ENCODE results near the gene IZUMO1. TPM values are rescaled to one million over a fixed set of nuclear protein-coding genes. Genes with fewer than 3 reads are reported as not detected.
"Not testable (repeated sequence)": the region's sequence is repeated elsewhere in the genome, so short reads cannot be mapped to it uniquely, and the experiment has no call there.

IZUMO1 gene
- not detected for total RNA-seq
- not detected for polyA plus RNA-seq

GRCh38 chr19:48746738-48747575 lies at the start of gene IZUMO1:
Gene IZUMO1, minus strand, starts transcription at chr19:48746909. Its CDS starts 1,050 bp downstream, at chr19:48745859.
- Histone ChIP-seq H3K9me3 (ENCODE audit: control insufficient read depth in 1 of 2, low read length in 2 of 2) (no peaks in the 10 kb centered on the region), H3K4me3 (ENCODE audit: low read length in 2 of 2) (peak within 1 kb of the TSS in 1 of 2 donors; percentile 23), H3K27me3 (ENCODE audit: insufficient read depth, low read length) (peaks cover 5% of the 10 kb centered on the region), H3K36me3 (ENCODE audit: insufficient read depth, low read length) (no peaks in the 10 kb centered on the region), H3K4me1 (ENCODE audit: insufficient read depth, low read length) (peaks cover 12% of the 10 kb centered on the region), H3K27ac (ENCODE audit: low read depth, low read length) (no peak within 1 kb of the TSS)
- peaks cover 0 to 4% of the 10 kb centered on the region in 2 donors for H3K27me3 Mint-ChIP-seq
- peaks cover 0 to 1% (median 0%) of the 10 kb centered on the region in 8 donors for H3K9me3 Mint-ChIP-seq
- POLR2A ChIA-PET (ENCODE audit: partially characterized antibody): interaction anchor here (1.3 kb wide), 1 partner anchor 8 kb away, joined by 3 read pairs; no protein-coding TSS in a partner anchor
- peaks cover 4 to 24% (median 12%) of the 10 kb centered on the region in 4 donors for H3K4me1 Mint-ChIP-seq
- peak; percentile 46 to 70 (median 55) for DNase-seq
- no peaks in the 10 kb centered on the region for H3K36me3 Mint-ChIP-seq
- CTCF ChIA-PET (ENCODE audit: partially characterized antibody): no interaction called here
- H3K27ac Mint-ChIP-seq: peak within 1 kb of the TSS in 3 of 7 donors; percentile 1 to 60 (median 21)
- intact Hi-C loops (cut with micrococcal nuclease): no loop called here
- H3K4me3 Mint-ChIP-seq: peak within 1 kb of the TSS in 3 of 8 donors; percentile 6 to 39 (median 35)

DNA sequence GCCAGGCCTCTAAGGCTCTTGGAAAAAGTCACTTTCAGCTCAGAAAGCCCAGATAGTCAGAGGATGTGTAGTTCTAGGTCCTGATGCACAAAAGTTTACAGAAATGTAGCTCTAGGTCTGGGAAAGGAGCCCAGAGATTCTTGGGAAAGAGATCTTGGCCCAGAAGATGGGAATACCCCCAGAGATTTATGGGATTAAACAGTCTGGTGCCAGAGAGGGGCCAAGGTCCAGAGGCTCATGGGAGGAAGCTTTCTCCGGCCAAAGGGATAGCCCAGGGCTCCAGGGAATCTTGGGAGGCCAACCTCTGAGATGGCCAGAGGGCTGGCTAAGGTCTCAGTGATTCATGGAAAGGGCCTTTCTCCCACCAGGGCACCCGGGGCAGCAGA lies 49.0 kb upstream of the IZUMO1 start:
- intact Hi-C loops (cut with micrococcal nuclease): loop anchor here (1.0 to 2.0 kb wide), 6 partner anchors 15 to 198 kb away; partner anchors contain the start of genes CA11, GYS1 and RUVBL2
- no peaks in the 10 kb centered on the region for H3K36me3 ChIP-seq (ENCODE audit: insufficient read depth, low read length)
- DNase-seq: no peak
- H3K9me3 ChIP-seq (ENCODE audit: control insufficient read depth in 1 of 2, low read length in 2 of 2): no peaks in the 10 kb centered on the region
- no peaks in the 10 kb centered on the region for H3K27me3 ChIP-seq (ENCODE audit: insufficient read depth, low read length)
- peaks cover 5% of the 10 kb centered on the region for H3K4me1 ChIP-seq (ENCODE audit: insufficient read depth, low read length)
- Mint-ChIP-seq H3K36me3 (no peaks in the 10 kb centered on the region), H3K4me3 (peak overlapping the region in 7 of 8 donors; percentile 94 to 98 (median 95)), H3K9me3 (no peaks in the 10 kb centered on the region), H3K4me1 (peaks cover 6 to 16% (median 7%) of the 10 kb centered on the region in 4 donors), H3K27me3 (no peaks in the 10 kb centered on the region), H3K27ac (peak overlapping the region; percentile 64 to 97 (median 96))
- CTCF ChIA-PET (ENCODE audit: partially characterized antibody): interaction anchor here (0.6 to 7.2 kb wide), 30 partner anchors 9 to 310 kb away, joined by 3 to 90 read pairs (median 5); partner anchors contain the start of genes BAX, BCAT2, GYS1 and HSD17B14
- POLR2A ChIA-PET (ENCODE audit: partially characterized antibody): interaction anchor here (0.6 to 2.5 kb wide), 16 partner anchors 11 to 175 kb away, joined by 3 to 20 read pairs (median 4); partner anchors contain the start of genes BAX, BCAT2, CA11 and FTL
- peak overlapping the region; percentile 70 for H3K27ac ChIP-seq (ENCODE audit: low read depth, low read length)
- H3K4me3 ChIP-seq (ENCODE audit: low read length in 2 of 2): peak overlapping the region; percentile 48 to 78

DNA sequence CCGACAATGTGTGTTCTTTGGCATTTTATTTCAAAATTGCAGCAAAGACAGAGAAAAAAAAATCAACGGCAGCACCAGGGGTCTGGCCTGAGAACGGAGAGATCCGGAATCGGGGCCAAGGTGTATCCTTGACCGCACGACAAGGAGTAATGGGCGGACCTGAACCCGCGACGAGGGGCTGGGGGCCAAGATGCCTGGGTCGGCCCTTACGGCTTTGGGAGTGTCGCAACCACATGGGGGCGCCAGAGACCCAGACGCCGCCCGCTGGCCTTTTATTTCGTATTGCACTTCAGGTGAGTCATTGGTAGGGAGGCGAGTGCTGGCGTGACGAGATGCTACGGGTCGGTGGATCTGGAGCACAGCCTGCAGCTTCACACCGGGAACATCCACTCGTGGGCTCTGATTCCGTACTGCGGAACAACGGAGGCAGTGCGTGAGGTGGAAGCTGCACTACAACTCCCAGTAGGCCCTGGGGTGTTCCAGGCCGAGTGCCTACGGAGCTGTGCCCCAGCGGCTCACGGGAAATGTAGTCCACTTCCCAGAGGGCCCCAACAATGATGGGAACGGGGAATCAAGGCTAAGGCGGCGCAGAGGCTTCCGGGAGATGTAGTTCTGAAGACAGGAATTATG lies 48.5 kb upstream of the IZUMO1 start:
- ChIA-PET CTCF (ENCODE audit: partially characterized antibody) (interaction anchor here (0.6 to 7.2 kb wide), 31 partner anchors 8 to 310 kb away, joined by 3 to 90 read pairs (median 5); partner anchors contain the start of genes BAX, BCAT2, GYS1 and HSD17B14), POLR2A (ENCODE audit: partially characterized antibody) (interaction anchor here (0.6 to 2.5 kb wide), 16 partner anchors 11 to 176 kb away, joined by 3 to 20 read pairs (median 4); partner anchors contain the start of genes BAX, BCAT2, CA11 and FTL)
- H3K4me1 Mint-ChIP-seq: peaks cover 4 to 16% (median 6%) of the 10 kb centered on the region in 4 donors
- peak overlapping the region; percentile 94 to 98 (median 95) for H3K4me3 Mint-ChIP-seq
- no peaks in the 10 kb centered on the region for H3K36me3 Mint-ChIP-seq
- Histone ChIP-seq H3K27me3 (ENCODE audit: insufficient read depth, low read length) (no peaks in the 10 kb centered on the region), H3K27ac (ENCODE audit: low read depth, low read length) (peak overlapping the region; percentile 70), H3K4me1 (ENCODE audit: insufficient read depth, low read length) (peaks cover 5% of the 10 kb centered on the region), H3K4me3 (ENCODE audit: low read length in 2 of 2) (peak overlapping the region; percentile 48 to 78), H3K9me3 (ENCODE audit: control insufficient read depth in 1 of 2, low read length in 2 of 2) (no peaks in the 10 kb centered on the region), H3K36me3 (ENCODE audit: insufficient read depth, low read length) (no peaks in the 10 kb centered on the region)
- H3K27me3 Mint-ChIP-seq: no peaks in the 10 kb centered on the region
- DNase-seq: peak; percentile 86 to 87 (median 86)
- intact Hi-C loops (cut with micrococcal nuclease): loop anchor here (1.0 to 2.0 kb wide), 6 partner anchors 15 to 198 kb away; partner anchors contain the start of genes CA11, GYS1 and RUVBL2
- peak overlapping the region; percentile 64 to 97 (median 96) for H3K27ac Mint-ChIP-seq
- H3K9me3 Mint-ChIP-seq: no peaks in the 10 kb centered on the region

DNA sequence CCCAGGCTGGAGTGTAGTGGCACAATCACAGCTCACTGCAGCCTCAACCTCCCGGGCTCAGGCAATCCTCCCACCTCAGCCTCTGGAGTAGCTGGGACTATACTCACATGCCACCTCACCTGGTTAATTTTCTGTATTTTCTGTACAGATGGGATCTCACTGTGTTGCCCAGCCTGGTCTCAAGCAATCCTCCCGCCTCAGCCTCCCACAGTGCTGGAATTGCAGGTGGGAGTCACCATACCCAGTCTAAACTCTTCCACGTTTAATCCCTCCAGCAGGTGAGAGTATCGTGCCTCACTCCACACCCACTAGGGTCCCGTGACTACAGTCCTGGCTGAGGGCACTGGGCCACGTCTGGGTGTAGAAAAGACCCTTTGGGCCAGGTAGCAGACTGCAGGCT lies 47.6 kb upstream of the IZUMO1 start:
- ChIA-PET POLR2A (ENCODE audit: partially characterized antibody) (interaction anchor here (1.6 to 2.5 kb wide), 4 partner anchors 16 to 149 kb away, joined by 3 to 13 read pairs (median 11); partner anchors contain the start of genes BCAT2 and CA11), CTCF (ENCODE audit: partially characterized antibody) (interaction anchor here (0.7 to 7.2 kb wide), 11 partner anchors 9 to 1117 kb away, joined by 3 to 90 read pairs (median 14); partner anchors contain the start of genes GYS1, HSD17B14 and RUVBL2)
- no peaks in the 10 kb centered on the region for H3K9me3 Mint-ChIP-seq
- Histone ChIP-seq H3K36me3 (ENCODE audit: insufficient read depth, low read length) (no peaks in the 10 kb centered on the region), H3K27ac (ENCODE audit: low read depth, low read length) (no peak overlapping the region), H3K9me3 (ENCODE audit: control insufficient read depth in 1 of 2, low read length in 2 of 2) (no peaks in the 10 kb centered on the region), H3K4me3 (ENCODE audit: low read length in 2 of 2) (no peak overlapping the region), H3K27me3 (ENCODE audit: insufficient read depth, low read length) (no peaks in the 10 kb centered on the region), H3K4me1 (ENCODE audit: insufficient read depth, low read length) (peaks cover 5% of the 10 kb centered on the region)
- intact Hi-C loops (cut with micrococcal nuclease): loop anchor here (2.0 kb wide), 1 partner anchor 147 kb away; the partner anchor contains the start of gene CA11
- H3K4me1 Mint-ChIP-seq: peaks cover 4 to 16% (median 6%) of the 10 kb centered on the region in 4 donors
- peak overlapping the region in 4 of 8 donors; percentile 49 to 95 (median 83) for H3K4me3 Mint-ChIP-seq
- DNase-seq: no peak
- H3K27me3 Mint-ChIP-seq: no peaks in the 10 kb centered on the region
- H3K27ac Mint-ChIP-seq: peak overlapping the region in 4 of 7 donors; percentile 29 to 96 (median 66)
- H3K36me3 Mint-ChIP-seq: no peaks in the 10 kb centered on the region

DNA sequence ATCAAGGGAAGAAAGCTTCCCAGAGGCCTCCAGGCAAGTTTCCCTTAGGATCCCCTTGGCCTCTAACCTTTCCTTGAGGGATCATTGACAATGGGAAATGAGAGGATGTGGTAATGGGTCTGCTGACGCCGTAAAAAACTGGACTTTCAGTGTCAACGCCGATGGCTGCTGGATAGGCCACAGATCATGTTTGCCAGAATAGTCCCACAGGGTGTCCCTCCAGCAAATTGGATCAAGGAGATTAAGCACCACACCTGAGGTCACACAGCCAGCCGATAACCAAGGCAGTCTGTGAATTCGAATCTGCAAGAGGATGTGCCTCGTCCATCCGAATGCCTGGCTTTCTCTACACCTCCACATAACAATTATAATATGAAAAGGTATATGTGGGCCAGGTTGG lies 46.6 kb upstream of the IZUMO1 start:
- H3K4me1 Mint-ChIP-seq: peaks cover 4 to 16% (median 6%) of the 10 kb centered on the region in 4 donors
- no peak overlapping the region for H3K27ac ChIP-seq (ENCODE audit: low read depth, low read length)
- H3K27me3 ChIP-seq (ENCODE audit: insufficient read depth, low read length): no peaks in the 10 kb centered on the region
- intact Hi-C loops (cut with micrococcal nuclease): no loop called here
- H3K36me3 ChIP-seq (ENCODE audit: insufficient read depth, low read length): no peaks in the 10 kb centered on the region
- ChIA-PET CTCF (ENCODE audit: partially characterized antibody) (interaction anchor here (0.6 to 7.2 kb wide), 7 partner anchors 32 to 1118 kb away, joined by 3 to 90 read pairs (median 14); partner anchors contain the start of gene HSD17B14), POLR2A (ENCODE audit: partially characterized antibody) (no interaction called here)
- H3K9me3 Mint-ChIP-seq: no peaks in the 10 kb centered on the region
- no peaks in the 10 kb centered on the region for H3K9me3 ChIP-seq (ENCODE audit: control insufficient read depth in 1 of 2, low read length in 2 of 2)
- H3K27ac Mint-ChIP-seq: no peak overlapping the region
- DNase-seq: no peak
- H3K36me3 Mint-ChIP-seq: no peaks in the 10 kb centered on the region
- H3K27me3 Mint-ChIP-seq: no peaks in the 10 kb centered on the region
- peaks cover 5% of the 10 kb centered on the region for H3K4me1 ChIP-seq (ENCODE audit: insufficient read depth, low read length)
- peak overlapping the region in 1 of 8 donors; percentile 21 for H3K4me3 Mint-ChIP-seq
- no peak overlapping the region for H3K4me3 ChIP-seq (ENCODE audit: low read length in 2 of 2)

DNA sequence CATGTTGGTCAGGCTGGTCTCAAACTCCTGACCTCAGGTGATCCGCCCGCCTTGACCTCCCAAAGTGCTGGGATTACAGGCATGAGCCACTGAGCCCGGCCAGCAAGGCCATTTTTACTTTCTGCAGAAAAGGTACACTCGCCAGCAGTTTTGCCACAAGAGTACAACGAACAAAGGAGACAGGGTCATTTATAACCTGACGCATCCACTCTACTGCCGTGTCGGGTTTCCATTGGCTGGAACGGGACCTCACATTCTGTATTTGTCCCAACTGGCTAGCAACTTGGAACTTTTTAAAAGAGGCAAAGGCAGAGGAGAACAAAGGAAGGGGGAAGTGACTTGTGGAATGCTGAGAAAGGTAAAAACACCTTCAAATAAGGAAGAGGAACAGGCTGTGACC lies 40.6 kb upstream of the IZUMO1 start:
- intact Hi-C loops (cut with micrococcal nuclease); DNase-seq; H3K36me3 Mint-ChIP-seq; H3K27ac ChIP-seq (ENCODE audit: low read depth, low read length); H3K4me1 ChIP-seq (ENCODE audit: insufficient read depth, low read length); H3K27ac Mint-ChIP-seq; H3K27me3 ChIP-seq (ENCODE audit: insufficient read depth, low read length); H3K4me3 Mint-ChIP-seq; H3K36me3 ChIP-seq (ENCODE audit: insufficient read depth, low read length); H3K9me3 ChIP-seq (ENCODE audit: control insufficient read depth in 1 of 2, low read length in 2 of 2); H3K4me1 Mint-ChIP-seq; H3K4me3 ChIP-seq (ENCODE audit: low read length in 2 of 2); H3K9me3 Mint-ChIP-seq: not testable (repeated sequence)
- ChIA-PET POLR2A (ENCODE audit: partially characterized antibody) (interaction anchor here (1.3 kb wide), 2 partner anchors 49 to 55 kb away, joined by 4 to 6 read pairs; partner anchors contain the start of gene HSD17B14), CTCF (ENCODE audit: partially characterized antibody) (interaction anchor here (0.6 to 6.3 kb wide), 22 partner anchors 8 to 1690 kb away, joined by 3 to 140 read pairs (median 5); partner anchors contain the start of genes BCAT2, CA11, GYS1 and HSD17B14)
- peaks cover 7 to 13% of the 10 kb centered on the region in 2 donors for H3K27me3 Mint-ChIP-seq

Data from CD4-positive, alpha-beta memory T cell (primary cell).